SK-N-SH (cell line): Measurements from ENCODE around the gene COL28A1.

ENCODE experiments used
- CTCF ChIP-seq: fragments of 200-600 bp; sonication (generic); IDR thresholded peaks from 2 replicates; pipeline ENCODE4 v1.6.1; 2017; ENCODE audit warnings: antibody characterized with exemption, mild to moderate bottlenecking, moderate library complexity
- EP300 ChIP-seq, 2 experiments: IDR thresholded peaks; 2 replicates each; pipeline versions ENCODE4 v1.4.0 to v1.6.1; 2012; ENCODE audit warnings: borderline replicate concordance in 1 of 2, low read depth in 1 of 2, low read length in 1 of 2
- FOXM1 ChIP-seq: IDR thresholded peaks from 2 replicates; pipeline ENCODE4 v1.4.0; 2012; ENCODE audit warnings: low read depth, mild to moderate bottlenecking
- JUND ChIP-seq: IDR thresholded peaks from 2 replicates; pipeline ENCODE4 v1.4.0; 2012
- MXI1 ChIP-seq: IDR thresholded peaks from 2 replicates; pipeline ENCODE4 v1.6.1; 2012; ENCODE audit warnings: mild to moderate bottlenecking, low read depth, low read length, improper control_type of control experiment
- RAD21 ChIP-seq: IDR thresholded peaks from 2 replicates; pipeline ENCODE4 v1.6.1; 2012; ENCODE audit warnings: mild to moderate bottlenecking, low read length
- RCOR1 ChIP-seq: fragments of 150-350 bp; IDR thresholded peaks from 2 replicates; pipeline ENCODE4 v1.6.1; 2017; ENCODE audit warnings: antibody characterized with exemption, low read length
- RFX5 ChIP-seq: IDR thresholded peaks from 2 replicates; pipeline ENCODE4 v1.6.1; 2012; ENCODE audit warnings: mild to moderate bottlenecking, improper control_type of control experiment, low read length
- SMC3 ChIP-seq: IDR thresholded peaks from 2 replicates; pipeline ENCODE4 v1.6.1; 2012; ENCODE audit warnings: low read depth, low read length, improper control_type of control experiment
- USF2 ChIP-seq: fragments of 150-350 bp; IDR thresholded peaks from 2 replicates; pipeline ENCODE4 v1.6.1; 2017; ENCODE audit warnings: antibody characterized with exemption, low read length, low read depth, borderline replicate concordance

- TF ChIP-seq EP300 (IDR thresholded peaks at IDR 0.05; ENCODE audit: borderline replicate concordance in 1 of 2, low read depth in 1 of 2, low read length in 1 of 2), result no peak
- no peak for TF ChIP-seq CTCF
- TF ChIP-seq USF2, result no peak
- no peak for TF ChIP-seq RAD21
- no peak for TF ChIP-seq MXI1
- no peak for TF ChIP-seq FOXM1
- no peak for TF ChIP-seq RCOR1
- no peak for TF ChIP-seq SMC3
- no peak for TF ChIP-seq RFX5
- TF ChIP-seq JUND, result no peak
Observed at GRCh38 chr7:7439564-7439963, 96.1 kb downstream of the COL28A1 start.
